PC-3 (cell line): ENCODE data around the gene NFIC.

Experiments used
- EZH2 ChIP-seq: fragments of 300-600 bp; sonication (generic); IDR thresholded peaks from one replicate; pipeline ENCODE4 v1.6.1; 2017; ENCODE audit warnings: antibody characterized with exemption, mild to moderate bottlenecking, low read length; ENCODE audit not compliant: unreplicated experiment
- TF ChIP-seq, protein P1 (sequence below): fragments of 300-600 bp; sonication (generic); conservative IDR thresholded peaks from 2 replicates; pipeline ENCODE4 v1.5.1; 2017; ENCODE audit warnings: antibody characterized with exemption, low read depth, mild to moderate bottlenecking, low read length

DNA sequence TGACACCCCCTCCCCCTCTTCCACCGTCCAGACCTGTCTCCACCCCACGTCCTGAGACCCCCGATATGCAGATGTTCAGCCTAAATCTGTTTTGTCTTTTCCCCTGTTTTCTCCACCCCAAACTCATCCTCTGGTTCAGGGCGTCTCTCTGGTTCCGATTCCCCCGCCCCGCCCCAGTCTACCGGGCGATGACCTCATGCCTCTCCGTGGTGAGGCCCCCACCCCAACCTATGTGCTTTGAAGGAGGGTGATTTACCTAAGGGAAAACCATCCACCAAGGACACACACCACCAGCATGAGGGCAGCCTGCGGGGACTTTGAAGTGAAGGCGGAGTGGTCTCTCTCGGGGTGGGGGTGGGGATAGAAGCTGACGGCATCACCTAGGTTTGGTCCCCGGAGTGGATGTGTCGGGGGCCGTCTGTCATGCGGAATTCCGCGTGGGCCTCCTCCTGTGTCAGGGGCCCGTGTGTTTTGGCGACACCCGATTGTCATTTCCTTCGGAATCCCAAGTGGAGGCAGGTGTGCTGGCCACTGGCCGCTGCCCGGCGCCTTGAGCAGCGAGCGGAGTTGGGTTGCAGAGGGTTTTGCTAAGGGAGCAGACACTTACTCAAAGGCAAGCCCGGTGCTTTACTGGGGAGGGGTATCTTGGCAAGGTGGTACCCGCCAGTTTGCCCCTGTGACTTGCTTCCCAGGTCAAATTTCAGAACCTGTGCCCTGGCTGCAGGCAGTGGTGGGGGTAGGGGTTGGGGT is 141.2 kb downstream of the NFIC start:
- TF ChIP-seq, protein P1, sequence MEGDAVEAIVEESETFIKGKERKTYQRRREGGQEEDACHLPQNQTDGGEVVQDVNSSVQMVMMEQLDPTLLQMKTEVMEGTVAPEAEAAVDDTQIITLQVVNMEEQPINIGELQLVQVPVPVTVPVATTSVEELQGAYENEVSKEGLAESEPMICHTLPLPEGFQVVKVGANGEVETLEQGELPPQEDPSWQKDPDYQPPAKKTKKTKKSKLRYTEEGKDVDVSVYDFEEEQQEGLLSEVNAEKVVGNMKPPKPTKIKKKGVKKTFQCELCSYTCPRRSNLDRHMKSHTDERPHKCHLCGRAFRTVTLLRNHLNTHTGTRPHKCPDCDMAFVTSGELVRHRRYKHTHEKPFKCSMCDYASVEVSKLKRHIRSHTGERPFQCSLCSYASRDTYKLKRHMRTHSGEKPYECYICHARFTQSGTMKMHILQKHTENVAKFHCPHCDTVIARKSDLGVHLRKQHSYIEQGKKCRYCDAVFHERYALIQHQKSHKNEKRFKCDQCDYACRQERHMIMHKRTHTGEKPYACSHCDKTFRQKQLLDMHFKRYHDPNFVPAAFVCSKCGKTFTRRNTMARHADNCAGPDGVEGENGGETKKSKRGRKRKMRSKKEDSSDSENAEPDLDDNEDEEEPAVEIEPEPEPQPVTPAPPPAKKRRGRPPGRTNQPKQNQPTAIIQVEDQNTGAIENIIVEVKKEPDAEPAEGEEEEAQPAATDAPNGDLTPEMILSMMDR: no peak
- TF ChIP-seq EZH2: no peak
